Measurements from ENCODE around the gene RAD1. TPM values are rescaled to one million over a fixed set of nuclear protein-coding genes. Genes with fewer than 3 reads are reported as not detected.
A peak's percentile ranks its signal among the peaks of the same experiment; 100 is the strongest.

Gene RAD1
- total RNA-seq, 4 donors from 2014 or later = 22.8 to 66.9 (median 30.2) TPM

GRCh38 chr5:34918025-34918424, 2.7 kb upstream of the RAD1 start:
- Histone ChIP-seq H3K27me3 (no peaks in the 10 kb centered on the region), H3K27ac (no peak overlapping the region), H3K9me3 (no peaks in the 10 kb centered on the region), H3K4me1 (peaks cover 11 to 41% (median 18%) of the 10 kb centered on the region in 3 donors), H3K4me3 (no peak overlapping the region), H3K36me3 (peaks cover 0 to 46% of the 10 kb centered on the region in 2 donors)
- 68 to 78% methylated on average over 4 of the region's 4 CpGs for WGBS, 2 donors (ENCODE audit: low coverage in 1 of 2)
- TF ChIP-seq POLR2A (IDR thresholded peaks at IDR 0.05) = no peak
- no peak for TF ChIP-seq CTCF (IDR thresholded peaks at IDR 0.05)
- no peak for TF ChIP-seq POLR2AphosphoS5 (IDR thresholded peaks at IDR 0.05)
- TF ChIP-seq EP300 (IDR thresholded peaks at IDR 0.05) = no peak
- ATAC-seq = no peak

GRCh38 chr5:34916518-34916917, 1.2 kb upstream of the RAD1 start:
- no peak for TF ChIP-seq CTCF (IDR thresholded peaks at IDR 0.05)
- no peak for TF ChIP-seq POLR2AphosphoS5 (IDR thresholded peaks at IDR 0.05)
- no peak for TF ChIP-seq POLR2A (IDR thresholded peaks at IDR 0.05)
- no peak for TF ChIP-seq EP300 (IDR thresholded peaks at IDR 0.05)
- WGBS, 2 donors (ENCODE audit: low coverage in 1 of 2) = 15 to 24% methylated on average over 6 of the region's 6 CpGs
- Histone ChIP-seq H3K27me3 (no peaks in the 10 kb centered on the region), H3K27ac (peak overlapping the region in 1 of 4 donors; percentile 90), H3K36me3 (peaks cover 0 to 40% of the 10 kb centered on the region in 2 donors), H3K9me3 (no peaks in the 10 kb centered on the region), H3K4me1 (peaks cover 11 to 51% (median 18%) of the 10 kb centered on the region in 3 donors), H3K4me3 (peak overlapping the region; percentile 80 to 92)
- no peak for ATAC-seq

GRCh38 chr5:34915856-34916192, 520 bp upstream of the RAD1 start:
- ATAC-seq = no peak
- no peaks in the 10 kb centered on the region for H3K9me3 ChIP-seq
- H3K27ac ChIP-seq = peak overlapping the region; percentile 54 to 93 (median 90)
- H3K27me3 ChIP-seq = no peaks in the 10 kb centered on the region
- H3K36me3 ChIP-seq = peaks cover 0 to 40% of the 10 kb centered on the region in 2 donors
- no peak for TF ChIP-seq CTCF (IDR thresholded peaks at IDR 0.05)
- WGBS, 2 donors (ENCODE audit: low coverage in 1 of 2) = 0 to 2% methylated on average over 9 to 20 of the region's 20 CpGs
- peak overlapping the region; percentile 80 to 92 for H3K4me3 ChIP-seq
- H3K4me1 ChIP-seq = peaks cover 11 to 51% (median 18%) of the 10 kb centered on the region in 3 donors

GRCh38 chr5:34914671-34915138, 599 bp downstream of the RAD1 start:
- no peak for TF ChIP-seq POLR2A (IDR thresholded peaks at IDR 0.05)
- H3K4me1 ChIP-seq = peaks cover 11 to 51% (median 18%) of the 10 kb centered on the region in 3 donors
- peak overlapping the region; percentile 67 to 93 (median 90) for H3K27ac ChIP-seq
- WGBS, 2 donors (ENCODE audit: low coverage in 1 of 2) = 3 to 5% methylated on average over 6 to 19 of the region's 20 CpGs
- H3K27me3 ChIP-seq = no peaks in the 10 kb centered on the region
- H3K4me3 ChIP-seq = peak overlapping the region; percentile 80 to 92
- no peaks in the 10 kb centered on the region for H3K9me3 ChIP-seq
- no peak for ATAC-seq
- H3K36me3 ChIP-seq = peaks cover 0 to 40% of the 10 kb centered on the region in 2 donors

GRCh38 chr5:34913072-34913471, 2.2 kb downstream of the RAD1 start:
- WGBS, 2 donors (ENCODE audit: low coverage in 1 of 2) = 47 to 52% methylated on average over 2 of the region's 2 CpGs
- H3K36me3 ChIP-seq = peaks cover 0 to 44% of the 10 kb centered on the region in 2 donors
- peak; percentile 75 for TF ChIP-seq POLR2AphosphoS5 (IDR thresholded peaks at IDR 0.05)
- no peak for TF ChIP-seq CTCF (IDR thresholded peaks at IDR 0.05)
- peak overlapping the region; percentile 51 to 93 (median 90) for H3K27ac ChIP-seq
- H3K4me3 ChIP-seq = no peak overlapping the region
- H3K27me3 ChIP-seq = no peaks in the 10 kb centered on the region
- no peak for ATAC-seq
- peaks cover 11 to 49% (median 18%) of the 10 kb centered on the region in 3 donors for H3K4me1 ChIP-seq
- no peaks in the 10 kb centered on the region for H3K9me3 ChIP-seq
